Measurements from ENCODE around the gene PAPOLB.

PAPOLB gene

GRCh38 chr7:4808026-4808425 lies 53.8 kb downstream of the PAPOLB start:
- in situ Hi-C loops (cut with HindIII; ENCODE audit: low sequenced_read_pairs): loop anchor here (25.0 kb wide), 1 partner anchor 279 kb away; no protein-coding TSS in a partner anchor
- TF ChIP-seq CTCF (IDR thresholded peaks at IDR 0.05; ENCODE audit: low read depth, low read length, missing control alignments): no peak
- no peak overlapping the region for H3K4me3 ChIP-seq (ENCODE audit: low read depth, low read length)

More at GRCh38 chr7:4808026-4808425, 53.8 kb downstream of the PAPOLB start:
- no peak for DNase-seq (ENCODE audit: low read depth)
